GM12878 (cell line): ENCODE data around the gene UBC. TPM values are rescaled to one million over a fixed set of nuclear protein-coding genes. Genes with fewer than 3 reads are reported as not detected.

Experiments used
- ATAC-seq: fragments of 200-7000 bp; cut with Tn5 transposase; 3 replicates; pipeline ENCODE4 v1.9.1; 2020; ENCODE audit warnings: mild to moderate bottlenecking, moderate library complexity
- BruUV-seq: library from RNA; stranded (reverse); fragments of 400-500 nt; replicated peaks from 2 replicates; lab custom pipeline; 2021; lab: Mats Ljungman, UMichigan
- CTCF ChIA-PET: fragments of 300-600 bp; sonication (Branson Sonifier 250); formaldehyde crosslinking; extraction: SDS; loops from one replicate; lab custom pipeline; 2021; ENCODE audit warnings: inconsistent platforms; lab: Yijun Ruan, JAX
- POLR2A ChIA-PET: fragments of 350-600 bp; formaldehyde crosslinking; extraction: SDS; loops from one replicate; lab custom pipeline; 2021; ENCODE audit warnings: inconsistent platforms; lab: Charles Lee
- RAD21 ChIA-PET: fragments of 300-600 bp; sonication (Branson Sonifier 250); formaldehyde crosslinking; loops from one replicate; lab custom pipeline; 2023; ENCODE audit warnings: antibody characterized with exemption; ENCODE audit not compliant: unreplicated experiment; lab: Charles Lee
- SMC1A ChIA-PET: fragments of 300-600 bp; sonication (Branson Sonifier 250); formaldehyde crosslinking; loops from one replicate; lab custom pipeline; 2023; ENCODE audit not compliant: unreplicated experiment, uncharacterized antibody; lab: Charles Lee
- DNase-seq: peaks from one replicate; pipeline ENCODE4 v3.0.0-alpha.2; 2011; ENCODE audit warnings: low read depth, low spot score
- FAIRE-seq: peaks from 3 replicates; lab custom pipeline; 2011; peaks lifted over from hg19 to GRCh38; lab: Jason Lieb, UNC
- H2AFZ ChIP-seq: 2 replicates; pipeline ENCODE4 v1.6.0; 2011; ENCODE audit warnings: low read depth, low read length, control low read depth; ENCODE audit not compliant: control insufficient read depth
- H3K27ac ChIP-seq: 2 replicates; pipeline ENCODE4 v1.5.1; 2011; ENCODE audit warnings: control low read depth; ENCODE audit not compliant: control insufficient read depth, insufficient read depth
- H3K27me3 ChIP-seq, 2 experiments: replicated peaks in 1 of 2; 2 replicates each; pipeline versions ENCODE4 v1.6.0 to v1.6.1; 2011; ENCODE audit warnings: low read length in 1 of 2; ENCODE audit not compliant: control insufficient read depth in 2 of 2, insufficient read depth in 2 of 2
- H3K36me3 ChIP-seq, 2 experiments: 2 replicates each; pipeline ENCODE4 v1.5.1; 2011; ENCODE audit warnings: low read length in 1 of 2; ENCODE audit not compliant: control insufficient read depth in 2 of 2, insufficient read depth in 2 of 2
- H3K4me1 ChIP-seq: 2 replicates; pipeline ENCODE4 v1.6.1; 2011; ENCODE audit warnings: mild to moderate bottlenecking, low read length, moderate library complexity, mixed read lengths; ENCODE audit not compliant: control insufficient read depth, insufficient read depth
- H3K4me2 ChIP-seq: 2 replicates; pipeline ENCODE4 v1.6.0; 2011; ENCODE audit warnings: control low read depth; ENCODE audit not compliant: control insufficient read depth, insufficient read depth
- H3K4me3 ChIP-seq: fragments of 200-600 bp; sonication (generic); 2 replicates; pipeline ENCODE4 v1.5.1; 2016
- H3K79me2 ChIP-seq: 2 replicates; pipeline ENCODE4 v1.6.0; 2011; ENCODE audit warnings: low read length; ENCODE audit not compliant: control insufficient read depth, insufficient read depth
- H3K9ac ChIP-seq: 2 replicates; pipeline ENCODE4 v1.8.0; 2011; ENCODE audit warnings: low read length, control low read depth, mixed read lengths; ENCODE audit not compliant: control insufficient read depth, insufficient read depth
- H3K9me3 ChIP-seq: replicated peaks from 3 replicates; pipeline ENCODE4 v1.5.1; 2011; ENCODE audit warnings: mild to moderate bottlenecking, low read length; ENCODE audit not compliant: control insufficient read depth, insufficient read depth
- H4K20me1 ChIP-seq: 2 replicates; pipeline ENCODE4 v1.6.0; 2011; ENCODE audit not compliant: control insufficient read depth, insufficient read depth
- BCL11A ChIP-seq: IDR thresholded peaks from 2 replicates; pipeline ENCODE4 v1.6.1; 2011; ENCODE audit warnings: low read depth, low read length
- BRCA1 ChIP-seq: IDR thresholded peaks from 2 replicates; pipeline ENCODE4 v1.6.1; 2011; ENCODE audit warnings: low read depth, low read length, improper control_type of control experiment
- CUX1 ChIP-seq: IDR thresholded peaks from 2 replicates; pipeline ENCODE4 v1.6.1; 2012; ENCODE audit warnings: improper control_type of control experiment, low read depth, low read length; ENCODE audit not compliant: insufficient replicate concordance
- FOXM1 ChIP-seq: IDR thresholded peaks from 2 replicates; pipeline ENCODE4 v1.6.1; 2012; ENCODE audit warnings: low read depth, mild to moderate bottlenecking, inconsistent platforms, low read length, moderate library complexity
- GABPA ChIP-seq: IDR thresholded peaks from 2 replicates; pipeline ENCODE4 v1.6.1; 2014; ENCODE audit warnings: antibody characterized with exemption, low read depth, mild to moderate bottlenecking, inconsistent platforms
- GATAD2B ChIP-seq: fragments of 450-650 bp; conservative IDR thresholded peaks from 2 replicates; pipeline ENCODE4 v1.6.1; 2017; ENCODE audit warnings: low read depth, mild to moderate bottlenecking, moderate library complexity
- IKZF1 ChIP-seq: fragments of 450-650 bp; conservative IDR thresholded peaks from 2 replicates; pipeline ENCODE4 v1.6.1; 2017; ENCODE audit warnings: antibody characterized with exemption, mild to moderate bottlenecking
- NFYB ChIP-seq: IDR thresholded peaks from 2 replicates; pipeline ENCODE4 v1.6.1; 2011; ENCODE audit warnings: low read depth, mild to moderate bottlenecking, low read length, improper control_type of control experiment, moderate library complexity; ENCODE audit not compliant: insufficient read depth
- NR2C2 ChIP-seq: IDR thresholded peaks from 2 replicates; pipeline ENCODE4 v1.6.1; 2011; ENCODE audit warnings: borderline replicate concordance, low read depth; ENCODE audit not compliant: control insufficient read depth, insufficient read length
- RUNX3 ChIP-seq: IDR thresholded peaks from 2 replicates; pipeline ENCODE4 v1.6.1; 2012; ENCODE audit warnings: low read length, inconsistent platforms
- SKIL ChIP-seq: fragments of 450-650 bp; IDR thresholded peaks from 2 replicates; pipeline ENCODE4 v1.6.1; 2017; ENCODE audit warnings: mild to moderate bottlenecking, low read depth, inconsistent platforms; ENCODE audit not compliant: poor library complexity, severe bottlenecking
- SREBF1 ChIP-seq: IDR thresholded peaks from 2 replicates; pipeline ENCODE4 v1.6.1; 2012; ENCODE audit warnings: mild to moderate bottlenecking, low read length
- ZBED1 ChIP-seq: IDR thresholded peaks from 2 replicates; pipeline ENCODE4 v1.6.1; 2016; ENCODE audit warnings: borderline replicate concordance
- ZNF24 ChIP-seq: fragments of 450-650 bp; IDR thresholded peaks from 2 replicates; pipeline ENCODE4 v1.6.1; 2017; ENCODE audit warnings: antibody characterized with exemption, mild to moderate bottlenecking
- WGBS: methylation state at CpG from one replicate; pipeline ENCODE4 v1.1.6; 2016; ENCODE audit warnings: low lambda C conversion rate; ENCODE audit not compliant: insufficient replicate concordance, insufficient coverage; ENCODE audit errors: missing lambda C conversion rate; 5-methylcytosine and 5-hydroxymethylcytosine counted together
- in situ Hi-C: fragments of 300-500 bp; cut with MboI; formaldehyde crosslinking; loops from 9 replicates; pipeline ENCODE4 v1.14.3; 2018; ENCODE audit warnings: mixed read lengths
- intact Hi-C: fragments of 100-400 bp; cut with micrococcal nuclease; formaldehyde crosslinking; loops from one replicate; pipeline ENCODE4 v1.14.2; 2022; ENCODE audit not compliant: unreplicated experiment
- polyA plus RNA-seq, 11 experiments: library from polyadenylated mRNA; depleted of rRNA in 4 of 11; unstranded in 6 of 11; stranded (reverse) in 5 of 11; fragments of >200 nt; fragmentation: Nextera tagmentation in 4 of 11; fragmentation: Illumina TruSeq in 1 of 11; extraction: Ambion mirVana in 4 of 11; extraction: Trizol in 1 of 11; gene quantifications; 1 replicate in 1 of 11; 2 replicates in 10 of 11; pipeline versions ENCODE4 v1.2.1 to v1.2.3, GENCODE V29; 2011 to 2016; ENCODE audit warnings: inconsistent platforms in 2 of 11, missing spikeins in 2 of 11, low read depth in 1 of 11
- total RNA-seq, 4 experiments: library from RNA; depleted of rRNA in 3 of 4; stranded (reverse); fragments of >200 nt in 3 of 4; fragmentation: Illumina TruSeq in 1 of 4; extraction: Trizol in 1 of 4; gene quantifications; 2 replicates each; pipeline versions ENCODE4 v1.2.1 to v1.2.3, GENCODE V29; 2013 to 2021

The UBC gene
- total and polyA plus RNA-seq, 10 of the 15 experiments (the other 5 are each of a cell fraction or from before 2014, with no cell fraction given) = 653 to 1,666 (median 874) TPM

DNA sequence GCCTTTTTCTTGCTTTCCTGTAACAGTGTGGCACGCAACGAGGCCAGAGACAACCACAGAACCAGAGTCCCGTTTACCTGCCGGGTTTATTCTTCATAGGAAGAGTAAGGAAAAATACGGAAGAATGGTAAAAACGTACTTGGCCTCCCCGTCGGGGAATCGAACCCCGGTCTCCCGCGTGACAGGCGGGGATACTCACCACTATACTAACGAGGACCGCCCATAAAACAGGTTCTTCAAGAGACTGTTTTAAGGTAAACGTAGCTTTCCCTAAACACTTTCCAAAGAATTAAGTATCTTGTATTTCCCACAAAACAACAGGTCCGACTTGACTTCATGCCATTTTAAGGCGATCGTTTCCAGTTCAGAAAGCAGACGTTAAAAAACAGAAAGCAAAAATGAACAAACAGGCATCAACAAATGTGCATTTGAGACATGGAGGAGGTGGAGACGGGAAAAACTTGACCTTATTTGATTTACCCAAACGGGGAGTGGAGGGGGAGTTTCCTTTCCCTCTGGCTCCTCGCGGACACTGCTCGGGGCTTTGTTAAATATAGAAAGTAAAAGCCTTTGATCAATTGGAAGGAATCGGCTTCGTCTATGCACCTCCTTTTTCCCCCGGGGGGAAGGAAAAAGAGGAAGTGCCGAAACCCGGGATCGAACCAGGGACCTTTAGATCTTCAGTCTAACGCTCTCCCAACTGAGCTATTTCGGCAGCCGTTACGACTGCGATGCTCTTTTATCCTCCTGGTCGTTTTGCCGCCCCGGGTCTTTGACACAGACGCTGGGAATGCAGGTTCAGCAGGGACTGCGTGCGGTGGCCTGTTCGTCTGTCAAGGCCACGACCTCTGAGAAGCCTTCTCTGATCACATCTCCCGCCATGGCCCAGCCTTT is 13.0 kb upstream of the UBC start:
- CTCF ChIA-PET = interaction anchor here (0.7 to 3.8 kb wide), 5 partner anchors 9 to 21 kb away, joined by 3 to 47 read pairs (median 6); partner anchors contain the start of gene UBC
- 1% methylated on average over 41 of the region's 45 CpGs for WGBS
- intact Hi-C loops = loop anchor here (1.0 kb wide), 1 partner anchor 13 kb away; no protein-coding TSS in a partner anchor
- Histone ChIP-seq H3K4me2 (peak overlapping the region; percentile 74), H4K20me1 (no peaks in the 10 kb centered on the region), H3K27ac (peak overlapping the region; percentile 90), H3K27me3 (no peaks in the 10 kb centered on the region), H3K4me3 (peak overlapping the region; percentile 80), H3K36me3 (no peaks in the 10 kb centered on the region), H3K79me2 (no peaks in the 10 kb centered on the region), H3K4me1 (peaks cover 11% of the 10 kb centered on the region), H3K9me3 (no peaks in the 10 kb centered on the region), H2AFZ (peak overlapping the region; percentile 84), H3K9ac (peak overlapping the region; percentile 80)
- ATAC-seq (peak; percentile 85), FAIRE-seq (no peak), DNase-seq (peak; percentile 90)
- in situ Hi-C loops = loop anchor here (10.0 kb wide), 1 partner anchor 507 kb away; no protein-coding TSS in a partner anchor
- POLR2A ChIA-PET = interaction anchor here (0.7 to 16.4 kb wide), 4 partner anchors 10 to 1608 kb away, joined by 3 to 346 read pairs (median 31); partner anchors contain the start of gene UBC
- SMC1A ChIA-PET = interaction anchor here (0.7 to 4.0 kb wide), 5 partner anchors 10 to 156 kb away, joined by 3 to 41 read pairs (median 4); no protein-coding TSS in a partner anchor
- BruUV-seq = no TSS peak
- RAD21 ChIA-PET = interaction anchor here (1.2 to 2.8 kb wide), 5 partner anchors 9 to 67 kb away, joined by 3 to 20 read pairs (median 9); partner anchors contain the start of gene UBC
- TF ChIP-seq ZBED1 (no peak), GABPA (peak; percentile 57; the same call in 1 of the 2 replicates), BCL11A (0 out of 2 replicates have a peak, but pooled peaks have one; percentile 3), NFYB (no peak), SREBF1 (0 out of 2 replicates have a peak, but pooled peaks have one; percentile 24), RUNX3 (peak; percentile 66), ZNF24 (peak; percentile 100), BRCA1 (no peak), IKZF1 (peak; percentile 88), NR2C2 (no peak), CUX1 (no peak), GATAD2B (0 out of 2 replicates have a peak, but pooled peaks have one; percentile 44), SKIL (peak; percentile 89), FOXM1 (0 out of 2 replicates have a peak, but pooled peaks have one; percentile 9)
